ENCODE results near the gene RMRP.

Gene RMRP

GRCh38 chr9:35651956-35652828 lies 5.6 kb downstream of the RMRP start:
- Histone ChIP-seq H3K27me3 (ENCODE audit: low read length) (no peaks in the 10 kb centered on the region), H3K27ac (ENCODE audit: low read depth, low read length) (no peak overlapping the region; the same call in 1 of the 2 replicates), H3K9me2 (replicated peaks; ENCODE audit: insufficient read depth, low read length) (no peaks in the 10 kb centered on the region), H3K79me2 (ENCODE audit: insufficient read depth, low read length) (peaks cover 10% of the 10 kb centered on the region), H3K36me3 (ENCODE audit: low read length) (no peaks in the 10 kb centered on the region), H3F3A (ENCODE audit: insufficient read depth) (peaks cover 45% of the 10 kb centered on the region), H3K4me3 (ENCODE audit: insufficient read depth, low read length, poor library complexity, severe bottlenecking) (no peak overlapping the region), H4K20me1 (ENCODE audit: low read depth, low read length) (no peaks in the 10 kb centered on the region), H3K9ac (ENCODE audit: low read length) (no peak overlapping the region), H2AFZ (ENCODE audit: low read depth, low read length, severe bottlenecking) (no peak overlapping the region), H3K4me2 (ENCODE audit: low read depth, low read length, poor library complexity, severe bottlenecking) (no peak overlapping the region), H3K9me3 (ENCODE audit: insufficient read depth, low read length) (no peaks in the 10 kb centered on the region)
- TF ChIP-seq EZH2phosphoT487 (conservative IDR thresholded peaks at IDR 0.05; ENCODE audit: low read length) = no peak
- TF ChIP-seq CTCF (IDR thresholded peaks at IDR 0.05; ENCODE audit: insufficient read depth, low read length, poor library complexity, severe bottlenecking) = no peak

GRCh38 chr9:35650341-35651158 lies 7.3 kb downstream of the RMRP start, which contains the start of gene SIT1:
TSS of gene SIT1 (minus strand) at chr9:35650931. CDS start at chr9:35650853, 78 bp downstream.
- no peaks in the 10 kb centered on the region for H3K27me3 ChIP-seq (ENCODE audit: low read length)
- no peaks in the 10 kb centered on the region for H3K9me3 ChIP-seq (ENCODE audit: insufficient read depth, low read length)
- no peaks in the 10 kb centered on the region for H3K36me3 ChIP-seq (ENCODE audit: low read length)
- peaks cover 49% of the 10 kb centered on the region for H3F3A ChIP-seq (ENCODE audit: insufficient read depth)
- peak within 1 kb of the TSS; percentile 80 for H3K4me2 ChIP-seq (ENCODE audit: low read depth, low read length, poor library complexity, severe bottlenecking)
- no peaks in the 10 kb centered on the region for H4K20me1 ChIP-seq (ENCODE audit: low read depth, low read length)
- peak within 1 kb of the TSS; percentile 91 for H3K27ac ChIP-seq (ENCODE audit: low read depth, low read length)
- no peaks in the 10 kb centered on the region for H3K9me2 ChIP-seq (replicated peaks; ENCODE audit: insufficient read depth, low read length)
- TF ChIP-seq CTCF (IDR thresholded peaks at IDR 0.05; ENCODE audit: insufficient read depth, low read length, poor library complexity, severe bottlenecking) (no peak), EZH2phosphoT487 (conservative IDR thresholded peaks at IDR 0.05; ENCODE audit: low read length) (no peak)
- peak within 1 kb of the TSS; percentile 76 for H3K9ac ChIP-seq (ENCODE audit: low read length)
- peaks cover 10% of the 10 kb centered on the region for H3K79me2 ChIP-seq (ENCODE audit: insufficient read depth, low read length)
- H3K4me3 ChIP-seq (ENCODE audit: insufficient read depth, low read length, poor library complexity, severe bottlenecking) = peak within 1 kb of the TSS; percentile 78
- peak within 1 kb of the TSS; percentile 54 for H2AFZ ChIP-seq (ENCODE audit: low read depth, low read length, severe bottlenecking)

- Histone ChIP-seq H3K27ac (ENCODE audit: low read depth, low read length) (peak overlapping the region; percentile 91), H3K79me2 (ENCODE audit: insufficient read depth, low read length) (peaks cover 10% of the 10 kb centered on the region), H3K9me3 (ENCODE audit: insufficient read depth, low read length) (no peaks in the 10 kb centered on the region), H3K27me3 (ENCODE audit: low read length) (no peaks in the 10 kb centered on the region), H3K4me2 (ENCODE audit: low read depth, low read length, poor library complexity, severe bottlenecking) (peak overlapping the region; percentile 80), H4K20me1 (ENCODE audit: low read depth, low read length) (no peaks in the 10 kb centered on the region), H3F3A (ENCODE audit: insufficient read depth) (peaks cover 49% of the 10 kb centered on the region), H3K9me2 (replicated peaks; ENCODE audit: insufficient read depth, low read length) (no peaks in the 10 kb centered on the region), H3K36me3 (ENCODE audit: low read length) (no peaks in the 10 kb centered on the region), H3K9ac (ENCODE audit: low read length) (peak overlapping the region; percentile 76), H2AFZ (ENCODE audit: low read depth, low read length, severe bottlenecking) (peak overlapping the region; percentile 54), H3K4me3 (ENCODE audit: insufficient read depth, low read length, poor library complexity, severe bottlenecking) (peak overlapping the region; percentile 78)
- TF ChIP-seq CTCF (IDR thresholded peaks at IDR 0.05; ENCODE audit: insufficient read depth, low read length, poor library complexity, severe bottlenecking) = no peak
Observed at GRCh38 chr9:35649431-35650340, 8.1 kb downstream of the RMRP start.

Measured in SU-DHL-6 (cell line).